Mammary epithelial cell (primary cell): ENCODE measurements around the gene TTC39A.

Experiments used
- CTCF ChIP-seq, 2 donors: IDR thresholded peaks in 1 of 2; conservative IDR thresholded peaks in 1 of 2; 2 replicates each; pipeline ENCODE4 v1.5.1; 2011 to 2012; ENCODE audit warnings: inconsistent platforms in 2 of 2, low read length in 2 of 2, mild to moderate bottlenecking in 2 of 2, control low read depth in 1 of 2, low read depth in 1 of 2; ENCODE audit not compliant: insufficient read depth in 1 of 2; ENCODE audit errors: extremely low read depth in 1 of 2
- EZH2 ChIP-seq: IDR thresholded peaks from 2 replicates; pipeline ENCODE4 v1.6.1; 2012; ENCODE audit warnings: low read length, inconsistent platforms, borderline replicate concordance

- TF ChIP-seq CTCF (conservative IDR thresholded peaks at IDR 0.05 in 1 of 2, IDR thresholded peaks at IDR 0.05 in 1 of 2; ENCODE audit: extremely low read depth in 1 of 2, insufficient read depth in 1 of 2, low read depth in 1 of 2, low read length in 2 of 2) (no peak), EZH2 (no peak)
Measured at GRCh38 chr1:51301844-51302162, 28.6 kb downstream of the TTC39A start.
